SK-N-SH (cell line): Measurements from ENCODE around the gene SMCO4. TPM values are rescaled to one million over a fixed set of nuclear protein-coding genes. Genes with fewer than 3 reads are reported as not detected.

ENCODE experiments used
- CTCF ChIA-PET: fragments of 300-600, 350-600 bp; formaldehyde crosslinking; extraction: SDS; loops from one replicate; lab custom pipeline; 2021; lab: Yijun Ruan, JAX
- POLR2A ChIA-PET: fragments of 350-600 bp; sonication (Branson Sonifier 250); formaldehyde crosslinking; extraction: SDS; loops from one replicate; lab custom pipeline; 2020; ENCODE audit warnings: antibody characterized with exemption, inconsistent platforms; lab: Yijun Ruan, JAX
- DNase-seq: peaks from one replicate; pipeline ENCODE4 v3.0.0; 2012
- H2AFZ ChIP-seq: fragments of 200-600 bp; sonication (generic); 2 replicates; pipeline ENCODE4 v1.8.1; 2016; ENCODE audit warnings: antibody characterized with exemption, mild to moderate bottlenecking, low read depth
- H3F3A ChIP-seq: fragments of 200-600 bp; sonication (generic); replicated peaks from 2 replicates; pipeline ENCODE3; 2016; ENCODE audit warnings: antibody characterized with exemption, mild to moderate bottlenecking; ENCODE audit not compliant: insufficient read depth
- H3K27ac ChIP-seq, 2 experiments: fragments of 200-500 bp in 1 of 2; fragments of 200-600 bp in 1 of 2; sonication (Bioruptor generic) in 1 of 2; sonication (generic), shearing (Covaris generic) in 1 of 2; 2 replicates each; pipeline versions ENCODE4 v1.5.1 to v1.6.1; 2014 to 2016; ENCODE audit warnings: low read depth in 2 of 2, inconsistent platforms in 1 of 2, low read length in 1 of 2, mild to moderate bottlenecking in 1 of 2, mixed read lengths in 1 of 2
- H3K27me3 ChIP-seq: fragments of 200-600 bp; sonication (generic), shearing (Covaris generic); 2 replicates; pipeline ENCODE4 v1.6.1; 2016; ENCODE audit warnings: mixed run types; ENCODE audit not compliant: insufficient read depth
- H3K36me3 ChIP-seq, 2 experiments: fragments of 200-500 bp in 1 of 2; fragments of 200-600 bp in 1 of 2; sonication (Bioruptor generic) in 1 of 2; sonication (generic) in 1 of 2; replicated peaks in 1 of 2; 2 replicates each; pipeline versions ENCODE3 to v1.5.1; 2014 to 2016; ENCODE audit warnings: low read length in 1 of 2, mild to moderate bottlenecking in 1 of 2; ENCODE audit not compliant: insufficient read depth in 2 of 2, control insufficient read depth in 1 of 2
- H3K4me1 ChIP-seq, 2 experiments: fragments of 200-500 bp in 1 of 2; fragments of 200-600 bp in 1 of 2; sonication (Bioruptor generic) in 1 of 2; sonication (generic), shearing (Covaris generic) in 1 of 2; 2 replicates each; pipeline versions ENCODE4 v1.5.1 to v1.6.1; 2014 to 2016; ENCODE audit warnings: low read depth in 1 of 2, low read length in 1 of 2, mixed run types in 1 of 2; ENCODE audit not compliant: insufficient read depth in 2 of 2, control insufficient read depth in 1 of 2
- H3K4me2 ChIP-seq: fragments of 200-600 bp; sonication (generic), shearing (Covaris generic); 2 replicates; pipeline ENCODE4 v1.6.1; 2017; ENCODE audit warnings: mixed run types
- H3K4me3 ChIP-seq, 2 experiments: fragments of 200-500 bp in 1 of 2; fragments of 200-600 bp in 1 of 2; sonication (Bioruptor generic) in 1 of 2; sonication (generic), shearing (Covaris generic) in 1 of 2; 2 replicates each; pipeline versions ENCODE4 v1.5.1 to v1.8.1; 2014 to 2016; ENCODE audit warnings: low read depth in 2 of 2, inconsistent platforms in 1 of 2, low read length in 1 of 2, mild to moderate bottlenecking in 1 of 2, mixed read lengths in 1 of 2, moderate library complexity in 1 of 2
- H3K79me2 ChIP-seq: fragments of 200-600 bp; sonication (generic); 2 replicates; pipeline ENCODE4 v1.8.1; 2017; ENCODE audit warnings: mild to moderate bottlenecking; ENCODE audit not compliant: insufficient read depth
- H3K9ac ChIP-seq: fragments of 200-600 bp; sonication (generic); 2 replicates; pipeline ENCODE4 v1.6.1; 2017; ENCODE audit warnings: mixed run types
- H3K9me2 ChIP-seq: fragments of 200-600 bp; sonication (generic); 2 replicates; pipeline ENCODE4 v1.6.1; 2017; ENCODE audit warnings: mixed run types
- H3K9me3 ChIP-seq: fragments of 200-600 bp; sonication (generic); 2 replicates; pipeline ENCODE4 v1.6.1; 2017; ENCODE audit warnings: mixed run types, mild to moderate bottlenecking, moderate library complexity
- H4K20me1 ChIP-seq: fragments of 200-600 bp; sonication (generic); 2 replicates; pipeline ENCODE4 v1.6.1; 2017; ENCODE audit warnings: mild to moderate bottlenecking, mixed run types; ENCODE audit not compliant: insufficient read depth
- EZH2phosphoT487 ChIP-seq: fragments of 200-600 bp; sonication (generic); IDR thresholded peaks from 2 replicates; pipeline ENCODE4 v1.6.1; 2017; ENCODE audit warnings: low read depth, mixed run types, mild to moderate bottlenecking, antibody characterized with exemption, moderate library complexity, borderline replicate concordance
- FOXJ3 ChIP-seq: sonication (generic); formaldehyde crosslinking; IDR thresholded peaks from 2 replicates; pipeline ENCODE4 v1.5.1; 2020; ENCODE audit warnings: mild to moderate bottlenecking, missing genetic modification reagents
- JUND ChIP-seq: IDR thresholded peaks from 2 replicates; pipeline ENCODE4 v1.4.0; 2012
- NRF1 ChIP-seq: IDR thresholded peaks from 2 replicates; pipeline ENCODE4 v1.6.1; 2012; ENCODE audit warnings: low read depth, mild to moderate bottlenecking, low read length
- RFX5 ChIP-seq: IDR thresholded peaks from 2 replicates; pipeline ENCODE4 v1.6.1; 2012; ENCODE audit warnings: mild to moderate bottlenecking, improper control_type of control experiment, low read length
- RXRA ChIP-seq: IDR thresholded peaks from 2 replicates; pipeline ENCODE4 v1.4.0; 2012; ENCODE audit warnings: low read depth, mild to moderate bottlenecking, borderline replicate concordance
- TAF1 ChIP-seq: IDR thresholded peaks from 2 replicates; pipeline ENCODE4 v1.6.1; 2012; ENCODE audit warnings: low read depth, mild to moderate bottlenecking, low read length, moderate library complexity, borderline replicate concordance
- TEAD4 ChIP-seq: IDR thresholded peaks from 2 replicates; pipeline ENCODE4 v1.4.0; 2012; ENCODE audit warnings: mild to moderate bottlenecking, borderline replicate concordance; ENCODE audit not compliant: insufficient read depth
- YY1 ChIP-seq: IDR thresholded peaks from 2 replicates; pipeline ENCODE4 v1.4.0; 2012; ENCODE audit warnings: low read depth, mild to moderate bottlenecking
- WGBS: methylation state at CpG from one replicate; pipeline ENCODE4 v1.1.6; 2017; ENCODE audit warnings: low lambda C conversion rate; 5-methylcytosine and 5-hydroxymethylcytosine counted together
- polyA plus RNA-seq, 3 experiments: library from polyadenylated mRNA; depleted of rRNA; stranded (reverse); fragments of >200 nt; gene quantifications; 2 replicates each; pipeline ENCODE4 v1.2.3, GENCODE V29; 2012
- TF ChIP-seq, protein P1 (sequence below): fragments of 200-600 bp; sonication (generic); IDR thresholded peaks from 2 replicates; pipeline ENCODE4 v1.6.1; 2017; ENCODE audit warnings: antibody characterized with exemption, mild to moderate bottlenecking, moderate library complexity
- TF ChIP-seq, protein P2 (sequence below): IDR thresholded peaks from 2 replicates; pipeline ENCODE4 v1.4.0; 2012; ENCODE audit warnings: low read depth
- TF ChIP-seq, protein P3 (sequence below): IDR thresholded peaks from 2 replicates; pipeline ENCODE4 v1.4.0; 2012; ENCODE audit warnings: low read depth, borderline replicate concordance

Gene SMCO4
- polyA plus RNA-seq, 1 of the 3 experiments (the other 2 are of a cell fraction) = 9.0 TPM

DNA sequence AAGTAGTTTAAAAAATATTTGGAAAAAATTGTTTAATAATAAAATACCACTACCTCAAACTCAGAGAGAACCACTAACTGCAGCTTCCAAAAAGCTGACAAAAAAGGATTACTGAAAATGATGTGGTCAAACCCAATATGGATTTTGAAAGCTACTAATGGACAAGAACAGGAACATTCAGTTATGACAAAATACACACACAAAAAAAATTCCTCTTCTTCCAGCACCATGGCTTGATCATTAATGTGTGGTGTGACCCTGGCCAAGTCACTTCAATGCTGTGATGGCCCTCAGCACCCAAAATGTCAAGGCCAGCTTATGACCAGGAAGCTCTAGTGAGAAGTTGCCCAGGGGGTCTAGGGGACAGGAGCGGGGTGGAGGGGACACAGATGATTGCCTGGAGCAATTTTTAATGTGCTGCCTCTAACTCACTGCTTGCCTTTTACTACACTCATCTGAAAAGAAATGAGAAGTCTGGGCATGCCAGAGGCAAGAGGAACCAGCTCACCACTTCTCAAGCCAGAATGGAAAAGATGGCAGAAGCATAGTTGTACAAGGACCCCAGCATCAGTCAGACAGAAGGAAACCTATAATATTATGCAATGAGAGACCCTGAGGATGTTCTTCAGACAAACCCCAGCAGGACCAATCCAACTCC, 2.2 kb downstream of the SMCO4 start (continued):
- TF ChIP-seq, protein P1, sequence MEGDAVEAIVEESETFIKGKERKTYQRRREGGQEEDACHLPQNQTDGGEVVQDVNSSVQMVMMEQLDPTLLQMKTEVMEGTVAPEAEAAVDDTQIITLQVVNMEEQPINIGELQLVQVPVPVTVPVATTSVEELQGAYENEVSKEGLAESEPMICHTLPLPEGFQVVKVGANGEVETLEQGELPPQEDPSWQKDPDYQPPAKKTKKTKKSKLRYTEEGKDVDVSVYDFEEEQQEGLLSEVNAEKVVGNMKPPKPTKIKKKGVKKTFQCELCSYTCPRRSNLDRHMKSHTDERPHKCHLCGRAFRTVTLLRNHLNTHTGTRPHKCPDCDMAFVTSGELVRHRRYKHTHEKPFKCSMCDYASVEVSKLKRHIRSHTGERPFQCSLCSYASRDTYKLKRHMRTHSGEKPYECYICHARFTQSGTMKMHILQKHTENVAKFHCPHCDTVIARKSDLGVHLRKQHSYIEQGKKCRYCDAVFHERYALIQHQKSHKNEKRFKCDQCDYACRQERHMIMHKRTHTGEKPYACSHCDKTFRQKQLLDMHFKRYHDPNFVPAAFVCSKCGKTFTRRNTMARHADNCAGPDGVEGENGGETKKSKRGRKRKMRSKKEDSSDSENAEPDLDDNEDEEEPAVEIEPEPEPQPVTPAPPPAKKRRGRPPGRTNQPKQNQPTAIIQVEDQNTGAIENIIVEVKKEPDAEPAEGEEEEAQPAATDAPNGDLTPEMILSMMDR = no peak
- TF ChIP-seq RXRA (no peak), TAF1 (no peak), NRF1 (no peak), TEAD4 (no peak), FOXJ3 (no peak), RFX5 (no peak), JUND (no peak)
- TF ChIP-seq, protein P2, sequence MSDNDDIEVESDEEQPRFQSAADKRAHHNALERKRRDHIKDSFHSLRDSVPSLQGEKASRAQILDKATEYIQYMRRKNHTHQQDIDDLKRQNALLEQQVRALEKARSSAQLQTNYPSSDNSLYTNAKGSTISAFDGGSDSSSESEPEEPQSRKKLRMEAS = no peak
- TF ChIP-seq, protein P3, sequence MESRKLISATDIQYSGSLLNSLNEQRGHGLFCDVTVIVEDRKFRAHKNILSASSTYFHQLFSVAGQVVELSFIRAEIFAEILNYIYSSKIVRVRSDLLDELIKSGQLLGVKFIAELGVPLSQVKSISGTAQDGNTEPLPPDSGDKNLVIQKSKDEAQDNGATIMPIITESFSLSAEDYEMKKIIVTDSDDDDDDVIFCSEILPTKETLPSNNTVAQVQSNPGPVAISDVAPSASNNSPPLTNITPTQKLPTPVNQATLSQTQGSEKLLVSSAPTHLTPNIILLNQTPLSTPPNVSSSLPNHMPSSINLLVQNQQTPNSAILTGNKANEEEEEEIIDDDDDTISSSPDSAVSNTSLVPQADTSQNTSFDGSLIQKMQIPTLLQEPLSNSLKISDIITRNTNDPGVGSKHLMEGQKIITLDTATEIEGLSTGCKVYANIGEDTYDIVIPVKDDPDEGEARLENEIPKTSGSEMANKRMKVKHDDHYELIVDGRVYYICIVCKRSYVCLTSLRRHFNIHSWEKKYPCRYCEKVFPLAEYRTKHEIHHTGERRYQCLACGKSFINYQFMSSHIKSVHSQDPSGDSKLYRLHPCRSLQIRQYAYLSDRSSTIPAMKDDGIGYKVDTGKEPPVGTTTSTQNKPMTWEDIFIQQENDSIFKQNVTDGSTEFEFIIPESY = no peak

DNA sequence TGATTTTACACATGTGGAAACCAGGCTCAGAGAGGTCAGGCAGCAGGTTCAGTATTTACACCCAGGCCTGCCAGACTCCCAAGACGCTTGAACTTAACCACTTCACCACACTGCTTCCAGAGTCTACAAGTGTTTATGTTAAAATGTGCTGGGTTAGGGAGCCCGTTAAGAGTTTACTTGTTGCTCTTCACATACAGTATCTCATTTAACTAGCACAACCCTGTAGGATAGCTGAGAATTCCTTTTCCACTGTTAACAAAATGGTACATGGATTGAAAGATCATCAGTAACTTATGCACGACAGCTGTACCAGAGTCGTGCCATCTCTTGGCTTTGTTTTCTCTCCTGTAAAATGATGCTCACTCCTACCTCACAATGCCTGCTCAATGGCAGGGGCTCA, 2.9 kb downstream of the SMCO4 start:
- H3K79me2 ChIP-seq = 0 out of 2 replicates have a peak, but pooled peaks cover 3% of the 10 kb centered on the region
- WGBS = 96% methylated on average over 4 of the region's 4 CpGs
- TF ChIP-seq YY1 = no peak
- TF ChIP-seq, protein P1 = no peak
- TF ChIP-seq EZH2phosphoT487 = no peak
- no peak for TF ChIP-seq NRF1
- H3K9me2 ChIP-seq = no peaks in the 10 kb centered on the region
- H4K20me1 ChIP-seq = no peaks in the 10 kb centered on the region
- peaks cover under 1% of the 10 kb centered on the region; the same call in 1 of the 2 replicates for H3K27me3 ChIP-seq
- POLR2A ChIA-PET = no interaction called here
- H3K27ac ChIP-seq = no peak overlapping the region
- H3K4me3 ChIP-seq = no peak overlapping the region
- H3K9ac ChIP-seq = no peak overlapping the region
- H3K4me1 ChIP-seq = peaks cover 4 to 5% of the 10 kb centered on the region in 2 experiments; a peak in 1 of 4 replicates
- CTCF ChIA-PET = interaction anchor here (1.3 to 17.1 kb wide), 6 partner anchors 11 to 308 kb away, joined by 3 to 202 read pairs (median 5); no protein-coding TSS in a partner anchor
- no peaks in the 10 kb centered on the region for H3K9me3 ChIP-seq
- H2AFZ ChIP-seq = no peak overlapping the region
- H3K36me3 ChIP-seq = no peaks in the 10 kb centered on the region
- H3F3A ChIP-seq = no peaks in the 10 kb centered on the region
- no peak for DNase-seq
- H3K4me2 ChIP-seq = no peak overlapping the region
